ENCODE data around the gene PCDHGA10.
"Not testable (repeated sequence)": the region's sequence is repeated elsewhere in the genome, so short reads cannot be mapped to it uniquely, and the experiment has no call there.

The PCDHGA10 gene

GRCh38 chr5:141393267-141393666 is 19.5 kb upstream of the PCDHGA10 start:
- no peak for DNase-seq

- DNase-seq = not testable (repeated sequence)
Observed at GRCh38 chr5:141394401-141395187, 18.2 kb upstream of the PCDHGA10 start.

- not testable (repeated sequence) for DNase-seq
Observed at GRCh38 chr5:141397756-141398551, 14.8 kb upstream of the PCDHGA10 start, which contains the start of gene PCDHGB5. Gene PCDHGB5, plus strand, starts transcription at chr5:141397947. Its CDS starts 181 bp downstream, at chr5:141398128.

GRCh38 chr5:141398608-141399007 is 14.2 kb upstream of the PCDHGA10 start:
- no peak for DNase-seq

- DNase-seq = no peak
Observed at GRCh38 chr5:141399555-141400258, 13.1 kb upstream of the PCDHGA10 start.

- no peak for DNase-seq
Observed at GRCh38 chr5:141402553-141403243, 10.1 kb upstream of the PCDHGA10 start, which contains the start of gene PCDHGA9. Gene PCDHGA9, plus strand, starts transcription at chr5:141402778. Its CDS starts 175 bp downstream, at chr5:141402953.

- no peak for DNase-seq
Observed at GRCh38 chr5:141403387-141403786, 9.4 kb upstream of the PCDHGA10 start.

GRCh38 chr5:141407790-141408505 is 4.8 kb upstream of the PCDHGA10 start, which contains the start of gene PCDHGB6:
Gene PCDHGB6, plus strand, starts transcription at chr5:141408021. Its CDS starts 182 bp downstream, at chr5:141408203.
- not testable (repeated sequence) for DNase-seq

GRCh38 chr5:141409598-141410306 is 3.0 kb upstream of the PCDHGA10 start:
- no peak for DNase-seq

- DNase-seq = no peak
Observed at GRCh38 chr5:141411575-141411974, 1.2 kb upstream of the PCDHGA10 start.

- no peak for DNase-seq
Observed at GRCh38 chr5:141413540-141414069, 818 bp downstream of the PCDHGA10 start.

GRCh38 chr5:141414548-141415274 is 1.9 kb downstream of the PCDHGA10 start:
- DNase-seq = not testable (repeated sequence)

GRCh38 chr5:141415275-141415618 is 2.5 kb downstream of the PCDHGA10 start:
- DNase-seq = not testable (repeated sequence)

- peak; percentile 17 for DNase-seq
Observed at GRCh38 chr5:141417494-141418172, 4.8 kb downstream of the PCDHGA10 start, which contains the start of gene PCDHGB7. Gene PCDHGB7, plus strand, starts transcription at chr5:141417677. Its CDS starts 183 bp downstream, at chr5:141417860.

GRCh38 chr5:141419074-141419880 is 6.5 kb downstream of the PCDHGA10 start:
- no peak for DNase-seq

- DNase-seq = peak; percentile 36
Observed at GRCh38 chr5:141420855-141421488, 8.2 kb downstream of the PCDHGA10 start, which contains the start of gene PCDHGA11. Gene PCDHGA11, plus strand, starts transcription at chr5:141421051. Its CDS starts 177 bp downstream, at chr5:141421228.

GRCh38 chr5:141421489-141421855 is 8.7 kb downstream of the PCDHGA10 start:
- no peak for DNase-seq

Data from activated T-cell treated with anti-CD3 and anti-CD28 coated beads for 4 hours (primary cell).